OCI-LY1 (cell line): ENCODE measurements around the gene TNIP1.

ENCODE experiments used
- H2AFZ ChIP-seq: fragments of 200-600 bp; sonication (generic), shearing (Covaris generic); 2 replicates; pipeline ENCODE4 v1.6.0; 2014; ENCODE audit warnings: antibody characterized with exemption, mild to moderate bottlenecking, low read length
- H3F3A ChIP-seq: fragments of 200-600 bp; sonication (generic), shearing (Covaris generic); 2 replicates; pipeline ENCODE4 v1.6.0; 2014; ENCODE audit warnings: mild to moderate bottlenecking, antibody characterized with exemption, low read length, moderate library complexity; ENCODE audit not compliant: insufficient read depth
- H3K27ac ChIP-seq: fragments of 200-600 bp; sonication (generic); 2 replicates; pipeline ENCODE4 v1.5.1; 2014; ENCODE audit warnings: low read length, mixed run types, mild to moderate bottlenecking, low read depth; ENCODE audit not compliant: poor library complexity, severe bottlenecking
- H3K27me3 ChIP-seq: fragments of 200-600 bp; sonication (generic); 2 replicates; pipeline ENCODE4 v1.6.0; 2014; ENCODE audit warnings: antibody characterized with exemption, mild to moderate bottlenecking, low read length, moderate library complexity; ENCODE audit not compliant: insufficient read depth
- H3K36me3 ChIP-seq: fragments of 200-600 bp; sonication (generic); 2 replicates; pipeline ENCODE4 v1.6.1; 2014; ENCODE audit warnings: mild to moderate bottlenecking, antibody characterized with exemption, low read length, moderate library complexity, mixed read lengths; ENCODE audit not compliant: insufficient read depth
- H3K4me1 ChIP-seq: fragments of 200-600 bp; sonication (generic); 2 replicates; pipeline ENCODE4 v1.5.1; 2014; ENCODE audit warnings: mild to moderate bottlenecking, low read length, moderate library complexity; ENCODE audit not compliant: insufficient read depth, severe bottlenecking
- H3K4me2 ChIP-seq: fragments of 200-600 bp; sonication (generic), shearing (Covaris generic); 2 replicates; pipeline ENCODE4 v1.6.1; 2014; ENCODE audit warnings: low read length
- H3K4me3 ChIP-seq: fragments of 200-600 bp; sonication (generic); 2 replicates; pipeline ENCODE4 v1.5.1; 2014; ENCODE audit warnings: low read length, low read depth, mild to moderate bottlenecking, mixed read lengths; ENCODE audit not compliant: poor library complexity, severe bottlenecking
- H3K79me2 ChIP-seq: fragments of 200-600 bp; shearing (Covaris generic); 2 replicates; pipeline ENCODE4 v1.6.1; 2016; ENCODE audit warnings: mixed run types, low read length, mixed read lengths; ENCODE audit not compliant: insufficient read depth
- H3K9ac ChIP-seq: fragments of 200-600 bp; sonication (generic), shearing (Covaris generic); 2 replicates; pipeline ENCODE4 v1.6.1; 2014; ENCODE audit warnings: mild to moderate bottlenecking, low read length, mixed read lengths
- H3K9me2 ChIP-seq: fragments of 200-600 bp; sonication (generic), shearing (Covaris generic); 2 replicates; pipeline ENCODE4 v1.6.1; 2014; ENCODE audit warnings: low read depth, mild to moderate bottlenecking, low read length, mixed read lengths
- H3K9me3 ChIP-seq: fragments of 200-600 bp; shearing (Covaris generic); 2 replicates; pipeline ENCODE4 v1.6.1; 2014; ENCODE audit warnings: low read length, mixed read lengths
- H4K20me1 ChIP-seq: fragments of 200-600 bp; sonication (generic), shearing (Covaris generic); 2 replicates; pipeline ENCODE4 v1.6.0; 2016; ENCODE audit warnings: mild to moderate bottlenecking, low read length; ENCODE audit not compliant: insufficient read depth
- CTCF ChIP-seq: fragments of 200-600 bp; sonication (generic), shearing (Covaris generic); IDR thresholded peaks from 2 replicates; pipeline ENCODE4 v1.5.1; 2017; ENCODE audit warnings: mild to moderate bottlenecking, antibody characterized with exemption, low read length, moderate library complexity, mixed read lengths
- EZH2 ChIP-seq: fragments of 200-600 bp; sonication (generic), shearing (Covaris generic); IDR thresholded peaks from 2 replicates; pipeline ENCODE4 v1.8.0; 2017; ENCODE audit warnings: borderline replicate concordance, mixed run types, mild to moderate bottlenecking, antibody characterized with exemption, low read length, moderate library complexity, mixed read lengths

Gene TNIP1

DNA sequence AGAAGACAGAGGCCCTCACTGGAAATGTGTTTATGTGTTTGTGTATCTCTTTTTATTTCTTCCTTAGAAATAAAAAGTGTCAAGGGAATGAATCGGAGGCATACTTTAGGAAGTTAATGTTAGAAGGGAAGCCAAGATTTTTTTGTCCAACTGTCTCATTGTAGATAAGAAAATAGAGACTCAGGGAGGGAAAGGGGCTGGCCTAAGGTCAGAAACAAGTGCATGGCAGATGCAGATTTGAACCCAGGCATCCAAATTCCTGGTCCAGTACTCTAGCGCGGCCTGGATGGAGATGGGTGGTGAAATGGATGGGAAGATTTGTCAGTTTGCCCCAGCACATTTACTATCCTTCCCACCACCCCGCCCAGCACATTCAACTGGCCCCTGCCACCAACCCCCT, 19.8 kb upstream of the TNIP1 start:
- TF ChIP-seq EZH2 (no peak), CTCF (no peak)

DNA sequence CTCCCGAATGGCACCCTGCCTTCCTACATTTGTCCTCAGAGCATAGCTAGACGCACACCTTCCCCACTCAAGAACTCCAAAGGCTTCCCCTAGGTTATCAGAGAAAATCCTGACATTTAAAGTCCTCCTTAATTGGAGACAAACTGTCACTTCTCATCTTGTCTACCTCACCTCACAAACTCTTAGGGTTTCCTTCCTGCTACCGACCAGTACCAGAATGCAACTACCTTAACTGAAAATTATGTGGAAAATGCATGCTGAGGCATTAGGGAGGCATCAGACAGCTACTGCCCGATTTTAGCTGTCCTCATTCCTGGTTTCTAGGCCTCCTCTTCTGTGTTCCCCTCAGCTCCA, 17.9 kb upstream of the TNIP1 start:
- Histone ChIP-seq H3F3A (no peaks in the 10 kb centered on the region), H3K4me1 (peaks cover 52% of the 10 kb centered on the region), H3K9me3 (no peaks in the 10 kb centered on the region), H3K4me2 (no peak overlapping the region), H3K4me3 (no peak overlapping the region), H4K20me1 (no peaks in the 10 kb centered on the region), H3K27ac (no peak overlapping the region), H3K27me3 (no peaks in the 10 kb centered on the region), H2AFZ (no peak overlapping the region), H3K79me2 (no peaks in the 10 kb centered on the region), H3K36me3 (no peaks in the 10 kb centered on the region), H3K9me2 (no peaks in the 10 kb centered on the region), H3K9ac (no peak overlapping the region)
- TF ChIP-seq CTCF: no peak
- no peak for TF ChIP-seq EZH2

More for the DNA sequence above, 19.8 kb upstream of the TNIP1 start:
- no peaks in the 10 kb centered on the region for H3K36me3 ChIP-seq
- H3K27ac ChIP-seq: no peak overlapping the region
- no peaks in the 10 kb centered on the region for H3F3A ChIP-seq
- no peak overlapping the region for H3K4me2 ChIP-seq
- no peaks in the 10 kb centered on the region for H3K9me2 ChIP-seq
- H3K4me1 ChIP-seq: peaks cover 33% of the 10 kb centered on the region
- no peaks in the 10 kb centered on the region for H3K79me2 ChIP-seq
- no peaks in the 10 kb centered on the region for H3K9me3 ChIP-seq
- H2AFZ ChIP-seq: no peak overlapping the region
- H3K4me3 ChIP-seq: no peak overlapping the region
- H3K27me3 ChIP-seq: no peaks in the 10 kb centered on the region
- no peaks in the 10 kb centered on the region for H4K20me1 ChIP-seq
- no peak overlapping the region for H3K9ac ChIP-seq

GRCh38 chr5:151097820-151098767, 17.3 kb upstream of the TNIP1 start:
- peak overlapping the region; percentile 6; the same call in 1 of the 2 replicates for H3K4me2 ChIP-seq
- no peak overlapping the region for H3K4me3 ChIP-seq
- H4K20me1 ChIP-seq: no peaks in the 10 kb centered on the region
- no peaks in the 10 kb centered on the region for H3K9me2 ChIP-seq
- H3K27ac ChIP-seq: no peak overlapping the region
- no peaks in the 10 kb centered on the region for H3K36me3 ChIP-seq
- no peak overlapping the region for H3K9ac ChIP-seq
- no peaks in the 10 kb centered on the region for H3K9me3 ChIP-seq
- H3K79me2 ChIP-seq: no peaks in the 10 kb centered on the region
- no peaks in the 10 kb centered on the region for H3F3A ChIP-seq
- no peak overlapping the region for H2AFZ ChIP-seq
- no peak for TF ChIP-seq EZH2
- no peak for TF ChIP-seq CTCF
- H3K27me3 ChIP-seq: no peaks in the 10 kb centered on the region
- peaks cover 59% of the 10 kb centered on the region for H3K4me1 ChIP-seq
